ENCODE measurements around the gene SPEM3.

The SPEM3 gene

DNA sequence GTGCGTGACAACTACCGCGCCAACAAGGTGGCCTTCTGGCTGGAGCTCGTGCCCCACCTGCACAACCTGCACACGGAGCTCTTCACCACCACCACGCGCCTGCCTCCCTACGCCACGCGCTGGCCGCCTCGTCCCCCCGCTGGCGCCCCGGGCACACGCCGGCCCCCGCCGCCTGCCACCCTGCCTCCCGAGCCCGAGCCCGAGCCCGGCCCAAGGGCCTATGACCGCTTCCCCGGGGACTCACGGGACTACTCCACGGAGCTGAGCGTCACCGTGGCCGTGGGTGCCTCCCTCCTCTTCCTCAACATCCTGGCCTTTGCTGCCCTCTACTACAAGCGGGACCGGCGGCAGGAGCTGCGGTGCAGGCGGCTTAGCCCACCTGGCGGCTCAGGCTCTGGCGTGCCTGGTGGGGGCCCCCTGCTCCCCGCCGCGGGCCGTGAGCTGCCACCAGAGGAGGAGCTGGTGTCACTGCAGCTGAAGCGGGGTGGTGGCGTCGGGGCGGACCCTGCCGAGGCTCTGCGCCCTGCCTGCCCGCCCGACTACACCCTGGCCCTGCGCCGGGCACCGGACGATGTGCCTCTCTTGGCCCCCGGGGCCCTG, 11.5 kb upstream of the SPEM3 start:
- no peak for TF ChIP-seq JUND (IDR thresholded peaks at IDR 0.05; ENCODE audit: low read depth)
- in situ Hi-C loops (cut with HindIII; ENCODE audit: low pct_unique_long_range_greater_than_20kb, low sequenced_read_pairs): no loop called here
- DNase-seq (ENCODE audit: low read depth in 1 of 2, low spot score in 1 of 2): no peak

DNA sequence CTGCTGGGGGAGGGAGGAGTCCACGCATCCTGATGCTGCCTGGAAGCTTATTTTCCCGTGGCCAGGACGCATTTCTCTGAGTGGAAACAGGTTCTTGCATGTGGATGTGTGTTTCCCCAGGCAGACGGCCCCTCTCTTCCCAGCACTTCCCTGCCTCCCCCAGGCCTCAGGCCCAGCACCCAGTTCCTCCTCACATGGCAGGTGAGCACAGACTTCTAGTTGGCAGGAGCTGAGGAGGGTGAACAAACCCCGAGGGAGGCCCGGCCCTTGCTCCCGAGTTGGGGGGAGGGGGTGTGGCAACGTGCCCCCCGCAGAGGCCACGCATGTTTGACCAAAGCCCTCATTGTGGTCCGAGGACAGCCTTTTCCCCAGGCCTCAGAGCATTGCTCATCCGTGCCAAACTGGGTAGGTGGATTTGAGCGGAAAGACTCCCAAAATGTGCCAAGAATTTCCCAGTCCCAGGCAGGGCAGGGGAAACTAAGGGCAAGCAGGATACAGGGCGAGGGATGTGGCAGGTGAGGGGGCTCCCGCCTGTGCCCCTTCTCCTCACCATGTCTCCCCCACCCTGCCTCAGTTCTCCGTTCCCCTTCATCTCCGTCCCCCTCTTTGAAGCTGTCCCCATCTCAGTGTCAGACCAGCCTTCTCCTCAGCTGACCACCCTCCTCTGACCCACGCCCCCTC, 10.0 kb upstream of the SPEM3 start:
- no peak for DNase-seq (ENCODE audit: low read depth in 1 of 2, low spot score in 1 of 2)
- in situ Hi-C loops (cut with HindIII; ENCODE audit: low pct_unique_long_range_greater_than_20kb, low sequenced_read_pairs): no loop called here
- TF ChIP-seq JUND (IDR thresholded peaks at IDR 0.05; ENCODE audit: low read depth): no peak

- DNase-seq (ENCODE audit: low read depth in 1 of 2, low spot score in 1 of 2): no peak
- TF ChIP-seq JUND (IDR thresholded peaks at IDR 0.05; ENCODE audit: low read depth): no peak
- in situ Hi-C loops (cut with HindIII; ENCODE audit: low pct_unique_long_range_greater_than_20kb, low sequenced_read_pairs): no loop called here
Measured at GRCh38 chr17:7419819-7420610, 8.6 kb upstream of the SPEM3 start, which contains the start of gene SPEM1. SPEM1 (plus strand) TSS chr17:7420324; CDS start chr17:7420385, 61 bp downstream.

DNA sequence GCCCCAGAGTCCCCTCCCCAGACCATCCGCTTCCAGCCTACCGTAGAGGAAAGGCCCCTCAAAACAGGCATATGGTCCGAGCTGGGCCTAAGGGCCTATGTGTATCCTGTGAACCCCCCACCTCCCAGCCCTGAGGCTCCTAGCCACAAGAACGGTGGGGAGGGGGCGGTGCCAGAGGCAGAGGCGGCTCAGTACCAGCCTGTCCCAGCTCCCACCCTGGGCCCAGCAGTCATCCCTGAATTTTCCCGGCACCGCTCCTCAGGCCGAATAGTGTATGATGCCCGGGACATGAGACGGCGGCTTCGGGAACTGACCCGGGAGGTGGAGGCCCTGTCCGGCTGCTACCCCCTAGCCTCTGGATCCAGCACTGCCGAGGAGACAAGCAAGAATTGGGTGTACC, 7.5 kb upstream of the SPEM3 start:
- in situ Hi-C loops (cut with HindIII; ENCODE audit: low pct_unique_long_range_greater_than_20kb, low sequenced_read_pairs): no loop called here
- TF ChIP-seq JUND (IDR thresholded peaks at IDR 0.05; ENCODE audit: low read depth): no peak
- DNase-seq (ENCODE audit: low read depth in 1 of 2, low spot score in 1 of 2): no peak

- in situ Hi-C loops (cut with HindIII; ENCODE audit: low pct_unique_long_range_greater_than_20kb, low sequenced_read_pairs): no loop called here
- DNase-seq (ENCODE audit: low read depth in 1 of 2, low spot score in 1 of 2): no peak
- TF ChIP-seq JUND (IDR thresholded peaks at IDR 0.05; ENCODE audit: low read depth): no peak
Measured at GRCh38 chr17:7423679-7424078, 5.0 kb upstream of the SPEM3 start.

DNA sequence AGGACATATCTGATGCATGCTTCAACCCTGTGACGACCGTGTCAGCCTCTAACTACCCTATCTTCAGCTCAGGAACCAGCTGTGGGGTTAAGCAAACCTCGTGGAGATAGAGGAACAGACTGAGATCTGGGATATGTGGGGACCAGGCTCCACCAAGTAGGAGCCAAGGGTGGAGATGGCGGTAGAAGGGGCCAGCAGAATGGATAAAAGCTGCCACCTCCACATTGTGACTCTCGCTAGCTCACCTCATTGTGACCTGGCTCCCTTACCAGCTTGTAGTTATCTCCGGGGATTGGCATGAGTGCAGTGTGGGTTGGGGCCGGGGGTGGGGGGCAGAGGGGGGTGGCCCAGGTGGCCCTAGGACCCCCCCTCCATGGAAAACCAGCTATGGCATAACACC, 3.3 kb upstream of the SPEM3 start, which contains the start of gene SPEM2:
TSS of gene SPEM2 (plus strand) at position 301 of the 400 bp plus-strand sequence. CDS start at position 374, 73 bp downstream.
- in situ Hi-C loops (cut with HindIII; ENCODE audit: low pct_unique_long_range_greater_than_20kb, low sequenced_read_pairs): no loop called here
- no peak for DNase-seq (ENCODE audit: low read depth in 1 of 2, low spot score in 1 of 2)
- no peak for TF ChIP-seq JUND (IDR thresholded peaks at IDR 0.05; ENCODE audit: low read depth)

DNA sequence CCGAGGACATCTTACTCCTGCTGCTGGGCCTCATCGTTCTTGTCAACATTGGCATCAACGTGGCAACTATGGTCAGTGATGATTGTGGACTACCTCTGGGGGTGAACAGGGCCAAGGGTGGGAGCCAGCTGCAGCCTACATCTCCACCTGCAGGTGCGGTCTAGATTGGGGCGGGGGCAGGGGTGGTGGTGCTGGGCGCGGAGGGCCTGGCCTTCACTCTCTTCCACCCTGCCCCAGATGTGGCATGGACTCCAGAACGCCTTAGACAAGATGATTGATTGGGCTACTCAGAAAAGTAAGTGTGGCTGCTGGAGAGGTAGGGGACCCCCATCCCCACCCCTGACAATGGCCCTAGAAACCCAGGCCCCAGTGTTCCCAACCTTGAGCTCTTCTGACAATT, 2.9 kb upstream of the SPEM3 start:
- no peak for DNase-seq (ENCODE audit: low read depth in 1 of 2, low spot score in 1 of 2)
- in situ Hi-C loops (cut with HindIII; ENCODE audit: low pct_unique_long_range_greater_than_20kb, low sequenced_read_pairs): no loop called here
- no peak for TF ChIP-seq JUND (IDR thresholded peaks at IDR 0.05; ENCODE audit: low read depth)

DNA sequence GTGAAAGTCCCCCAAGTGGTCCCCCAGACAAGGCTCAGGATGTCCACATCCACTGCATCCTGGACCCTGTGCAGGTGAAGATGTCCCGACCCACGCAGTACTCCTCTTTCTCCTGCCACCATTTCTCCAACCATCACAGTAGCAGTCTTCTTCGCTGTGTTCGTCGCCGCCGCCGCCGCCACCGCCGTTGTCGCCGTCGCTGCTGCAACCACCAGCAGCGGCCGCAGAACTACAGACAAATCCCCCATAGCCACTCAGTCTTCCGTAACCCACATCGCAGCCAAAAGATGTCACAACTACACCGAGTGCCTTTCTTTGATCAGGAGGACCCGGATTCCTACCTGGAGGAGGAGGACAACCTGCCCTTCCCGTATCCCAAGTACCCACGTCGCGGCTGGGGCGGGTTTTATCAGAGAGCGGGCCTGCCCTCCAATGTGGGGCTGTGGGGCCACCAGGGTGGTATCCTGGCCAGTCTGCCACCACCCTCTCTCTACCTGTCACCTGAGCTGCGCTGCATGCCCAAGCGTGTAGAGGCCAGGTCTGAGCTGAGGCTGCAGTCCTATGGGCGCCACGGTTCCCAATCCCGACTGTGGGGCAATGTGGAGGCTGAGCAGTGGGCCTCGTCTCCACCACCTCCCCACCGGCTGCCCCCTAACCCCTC, 2.3 kb upstream of the SPEM3 start:
- no peak for DNase-seq (ENCODE audit: low read depth in 1 of 2, low spot score in 1 of 2)
- TF ChIP-seq JUND (IDR thresholded peaks at IDR 0.05; ENCODE audit: low read depth): no peak
- in situ Hi-C loops (cut with HindIII; ENCODE audit: low pct_unique_long_range_greater_than_20kb, low sequenced_read_pairs): no loop called here

GRCh38 chr17:7426896-7427489, 1.7 kb upstream of the SPEM3 start:
- DNase-seq (ENCODE audit: low read depth in 1 of 2, low spot score in 1 of 2): no peak
- in situ Hi-C loops (cut with HindIII; ENCODE audit: low pct_unique_long_range_greater_than_20kb, low sequenced_read_pairs): no loop called here
- TF ChIP-seq JUND (IDR thresholded peaks at IDR 0.05; ENCODE audit: low read depth): no peak

DNA sequence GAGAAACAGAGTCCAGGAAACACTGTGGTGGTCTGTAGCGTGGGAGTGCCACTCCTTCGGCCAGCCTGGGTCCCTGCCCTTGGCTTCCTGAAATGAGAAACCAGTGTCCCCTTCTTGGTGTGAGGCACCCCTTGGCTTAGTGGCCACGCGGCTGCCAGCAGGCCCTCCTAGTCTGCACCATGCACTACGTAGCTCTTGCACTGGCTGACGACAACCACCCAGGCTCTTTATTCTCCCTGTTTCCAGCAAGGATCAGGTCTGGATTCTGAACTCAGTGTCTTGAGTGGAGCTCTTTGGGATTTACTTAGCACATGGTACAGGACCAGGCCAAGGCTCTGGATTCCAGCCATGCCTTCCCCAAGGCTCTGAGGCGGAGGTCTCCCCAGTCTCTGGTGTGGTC, 1.1 kb upstream of the SPEM3 start:
- TF ChIP-seq JUND (IDR thresholded peaks at IDR 0.05; ENCODE audit: low read depth): no peak
- DNase-seq (ENCODE audit: low read depth in 1 of 2, low spot score in 1 of 2): no peak
- in situ Hi-C loops (cut with HindIII; ENCODE audit: low pct_unique_long_range_greater_than_20kb, low sequenced_read_pairs): no loop called here

GRCh38 chr17:7429722-7430121, 1.1 kb downstream of the SPEM3 start:
- DNase-seq (ENCODE audit: low read depth in 1 of 2, low spot score in 1 of 2): no peak
- TF ChIP-seq JUND (IDR thresholded peaks at IDR 0.05; ENCODE audit: low read depth): no peak
- in situ Hi-C loops (cut with HindIII; ENCODE audit: low pct_unique_long_range_greater_than_20kb, low sequenced_read_pairs): no loop called here

DNA sequence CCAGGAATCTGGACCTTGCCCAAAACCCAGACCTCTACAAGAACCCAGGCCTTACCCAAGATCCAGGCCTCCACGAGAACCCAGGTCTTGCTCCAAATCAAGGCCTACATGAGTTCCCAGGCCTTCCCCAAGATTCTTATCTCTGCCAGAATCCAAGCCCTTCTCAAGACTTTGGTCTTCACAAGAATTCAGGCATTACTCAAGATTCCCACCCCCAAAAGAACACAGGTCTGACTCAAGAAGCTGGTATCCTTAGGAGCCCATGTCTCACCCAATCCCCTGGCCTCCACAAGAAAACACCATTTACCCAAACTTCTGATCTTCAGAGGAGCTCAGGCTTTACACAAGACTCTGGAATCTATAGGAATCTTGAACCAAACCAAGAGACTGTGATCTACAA, 2.6 kb downstream of the SPEM3 start:
- in situ Hi-C loops (cut with HindIII; ENCODE audit: low pct_unique_long_range_greater_than_20kb, low sequenced_read_pairs): no loop called here
- TF ChIP-seq JUND (IDR thresholded peaks at IDR 0.05; ENCODE audit: low read depth): no peak
- no peak for DNase-seq (ENCODE audit: low read depth in 1 of 2, low spot score in 1 of 2)

Data from T47D (cell line).